OCI-M2 (cell line): Measurements from ENCODE around the gene RIPOR2.
"Not testable (repeated sequence)": the region's sequence is repeated elsewhere in the genome, so short reads cannot be mapped to it uniquely, and the experiment has no call there.

Experiments
- DNase-seq: peaks from one replicate; lab custom pipeline; 2025; ENCODE audit not compliant: unreplicated experiment; lab: John Stamatoyannopoulos, UW

RIPOR2 gene

GRCh38 chr6:24879351-24879750 is 56.4 kb downstream of the RIPOR2 start:
- no peak for DNase-seq

DNA sequence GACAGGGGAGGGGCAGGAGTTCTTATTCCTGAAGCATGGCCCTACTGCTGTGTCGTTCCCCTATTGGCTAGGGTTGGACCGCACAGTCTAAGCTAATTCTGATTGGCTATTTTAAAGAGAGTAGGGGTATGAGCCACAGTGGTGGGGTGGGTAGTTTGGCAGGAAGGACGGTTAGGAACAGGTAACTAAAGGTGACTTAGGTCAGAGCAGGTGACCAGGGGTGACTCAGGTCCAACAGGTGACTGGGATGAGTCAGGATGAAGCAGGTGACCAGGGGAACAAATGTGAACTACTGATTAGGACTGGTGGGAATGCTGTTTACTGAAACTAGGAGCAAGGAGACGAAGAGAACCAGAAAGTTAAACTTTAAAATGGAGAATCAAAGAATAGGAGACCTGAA is 58.0 kb downstream of the RIPOR2 start:
- not testable (repeated sequence) for DNase-seq

DNA sequence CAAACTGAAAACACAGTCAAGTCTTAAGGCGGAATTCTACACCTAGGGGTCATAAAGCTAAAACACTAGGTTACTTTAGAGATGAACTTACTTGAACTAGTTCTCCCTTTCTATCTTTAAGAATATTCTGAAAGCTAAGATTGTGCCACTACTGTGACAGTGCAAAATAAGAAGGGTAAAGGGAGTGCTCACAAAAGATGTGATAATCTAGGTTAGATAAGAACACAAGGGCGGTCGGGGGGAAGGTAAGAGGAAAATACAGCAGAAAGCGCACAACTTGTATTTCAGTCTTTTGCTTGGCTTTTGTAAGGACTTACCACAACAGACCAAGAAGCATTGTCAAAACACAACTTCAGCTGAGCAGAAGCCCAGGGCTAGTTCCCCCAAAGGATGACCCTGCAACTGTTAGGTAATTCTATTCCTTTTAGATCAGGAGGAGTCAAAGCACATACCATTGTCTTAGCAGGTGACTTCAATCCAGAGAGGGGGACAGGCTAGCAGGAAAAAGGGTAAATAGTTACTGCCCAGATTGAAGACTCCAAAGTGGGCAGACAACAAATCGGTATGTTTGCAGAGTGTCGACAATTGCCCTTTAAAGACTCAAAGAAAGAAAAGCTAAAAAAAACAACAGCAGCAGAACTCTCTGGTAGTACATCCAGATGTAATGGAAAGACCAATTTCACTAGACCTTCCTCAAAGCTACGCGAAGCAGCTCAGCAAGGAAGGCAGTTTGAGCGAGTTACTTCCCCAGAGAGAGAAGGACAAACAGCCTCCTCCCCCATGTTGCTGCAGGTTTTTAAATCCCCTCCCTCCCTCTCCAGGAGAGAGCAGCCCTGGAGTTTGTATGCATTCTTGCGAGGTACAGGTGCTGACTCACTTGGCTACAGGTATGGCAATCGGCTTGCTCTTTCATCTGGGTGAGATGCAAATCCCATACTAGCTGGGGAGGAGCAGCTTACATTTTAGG is 59.0 kb downstream of the RIPOR2 start:
- no peak for DNase-seq

GRCh38 chr6:24875534-24875901 is 60.2 kb downstream of the RIPOR2 start:
- no peak for DNase-seq

DNA sequence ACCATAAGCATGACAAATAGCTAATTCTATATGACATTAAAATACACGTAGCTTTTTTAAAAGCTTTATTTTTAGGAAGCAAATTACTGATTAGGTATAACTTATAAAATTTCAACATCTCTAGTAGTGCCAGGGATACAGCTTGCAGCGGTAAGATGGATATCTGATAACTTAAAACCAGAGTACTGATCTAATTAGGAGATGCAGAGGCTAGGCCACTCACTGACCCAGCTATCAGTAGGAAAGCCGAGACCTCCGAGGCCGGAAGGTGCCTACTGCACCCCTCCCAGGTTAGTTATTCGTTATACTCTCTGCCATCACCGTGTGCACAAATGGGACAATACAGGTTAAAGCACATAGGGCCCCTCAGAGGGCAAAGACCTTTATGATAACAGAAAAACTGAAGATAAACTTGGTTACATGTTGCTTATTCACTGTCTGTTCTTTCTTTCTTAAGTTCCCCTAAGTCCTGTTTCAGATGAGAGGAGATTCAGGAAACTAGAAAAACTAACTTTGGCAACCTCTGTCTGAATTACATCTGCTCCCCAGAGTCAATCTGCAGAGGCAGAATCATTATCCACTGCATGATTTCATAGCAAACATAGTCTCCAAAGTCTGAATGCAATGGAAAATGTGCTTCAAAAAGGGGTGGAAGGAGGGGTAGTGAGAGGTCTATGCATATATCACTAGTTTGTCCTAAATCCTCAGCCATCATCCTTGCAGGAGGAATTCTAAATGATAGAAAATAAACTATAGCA is 60.8 kb downstream of the RIPOR2 start:
- DNase-seq = no peak

- DNase-seq = no peak
These were observed 61.6 kb downstream of the RIPOR2 start for GRCh38 chr6:24874128-24874527.

GRCh38 chr6:24872779-24873178 is 63.0 kb downstream of the RIPOR2 start:
- no peak for DNase-seq

DNA sequence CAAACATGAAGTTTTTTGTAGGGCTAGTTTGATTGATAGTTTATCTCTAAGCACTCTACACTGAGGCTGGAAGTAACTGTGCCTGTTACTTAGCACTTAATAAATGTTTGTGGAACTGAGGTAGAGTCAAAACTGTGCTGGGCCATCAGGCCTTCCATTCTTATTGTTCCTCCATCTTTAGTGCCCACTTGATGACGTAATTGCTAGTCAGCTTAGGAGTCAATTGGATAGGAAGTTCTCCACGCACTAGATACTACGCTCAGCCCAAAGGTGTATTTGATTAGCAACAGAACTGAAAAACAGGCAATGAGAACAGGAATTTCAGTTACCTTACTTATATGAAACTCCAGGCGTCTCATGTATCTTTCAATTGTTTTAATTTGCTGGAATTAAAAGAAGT is 67.0 kb downstream of the RIPOR2 start:
- DNase-seq = no peak

DNA sequence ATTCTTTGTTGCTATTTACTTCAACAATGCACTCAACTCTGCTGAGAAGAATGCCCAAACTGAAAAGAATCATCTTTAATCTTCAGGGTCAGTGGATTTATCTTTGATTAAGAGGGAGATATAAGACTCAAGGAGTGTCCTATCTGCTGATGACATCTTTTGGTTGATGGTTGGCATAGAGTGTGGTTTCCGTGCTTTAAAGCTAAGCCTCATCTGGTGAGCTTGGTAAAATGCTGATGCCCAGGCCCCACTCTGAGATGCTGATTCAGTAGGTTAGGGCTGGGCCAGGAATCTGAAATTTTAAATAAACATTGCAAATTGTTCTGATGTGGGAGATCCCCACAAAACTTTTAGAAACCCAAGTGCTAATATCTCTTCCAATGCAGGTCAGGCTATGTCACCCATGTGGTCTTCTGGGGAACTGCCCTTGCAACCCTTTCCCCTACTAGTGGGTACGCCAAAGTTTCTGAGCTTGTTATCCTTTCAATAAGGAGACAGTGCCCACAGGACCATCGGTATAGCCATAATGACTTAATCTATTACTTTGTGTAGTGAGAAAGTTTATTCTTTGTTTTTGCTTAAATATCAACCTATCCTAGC is 68.6 kb downstream of the RIPOR2 start:
- no peak for DNase-seq

DNA sequence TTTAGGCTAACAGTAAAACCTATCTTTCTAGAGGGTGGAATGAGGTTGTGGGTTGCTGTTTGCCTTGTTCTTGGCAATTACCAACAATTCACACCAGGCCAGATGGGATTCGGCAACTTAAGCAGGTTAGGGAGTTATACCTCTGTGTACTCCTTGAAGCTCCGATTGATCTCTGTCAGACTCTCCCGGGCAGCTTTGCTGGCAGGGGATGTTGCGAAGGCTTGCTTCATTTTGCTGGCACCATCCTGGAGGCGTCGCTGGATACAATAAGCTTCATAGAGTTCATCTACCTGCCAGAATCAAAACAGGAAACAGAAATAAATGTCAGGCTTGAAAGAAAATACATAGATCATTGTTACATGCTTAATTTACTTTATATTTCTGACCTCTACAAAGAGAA is 70.6 kb downstream of the RIPOR2 start:
- no peak for DNase-seq

DNA sequence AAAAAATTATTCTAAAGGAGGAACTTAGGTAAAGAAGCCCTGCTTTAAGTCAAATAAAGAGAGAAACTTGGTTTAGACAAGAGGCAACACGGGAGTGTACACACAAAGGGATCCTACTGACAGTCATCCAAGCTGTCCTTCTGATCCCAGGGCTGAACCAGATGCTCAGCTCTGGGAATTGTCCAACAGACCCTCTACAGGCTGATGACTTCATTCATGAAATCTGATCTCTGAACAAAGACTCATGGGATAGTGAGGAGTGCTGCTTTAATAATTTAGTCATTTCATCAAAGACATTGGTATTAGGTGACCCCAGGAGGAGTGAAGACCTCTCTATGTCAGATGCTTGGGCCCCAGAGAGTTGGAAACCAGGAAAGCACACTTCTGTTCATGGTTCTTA is 71.4 kb downstream of the RIPOR2 start:
- DNase-seq = no peak

- DNase-seq = no peak
These were observed 73.8 kb downstream of the RIPOR2 start for GRCh38 chr6:24861934-24862333.

DNA sequence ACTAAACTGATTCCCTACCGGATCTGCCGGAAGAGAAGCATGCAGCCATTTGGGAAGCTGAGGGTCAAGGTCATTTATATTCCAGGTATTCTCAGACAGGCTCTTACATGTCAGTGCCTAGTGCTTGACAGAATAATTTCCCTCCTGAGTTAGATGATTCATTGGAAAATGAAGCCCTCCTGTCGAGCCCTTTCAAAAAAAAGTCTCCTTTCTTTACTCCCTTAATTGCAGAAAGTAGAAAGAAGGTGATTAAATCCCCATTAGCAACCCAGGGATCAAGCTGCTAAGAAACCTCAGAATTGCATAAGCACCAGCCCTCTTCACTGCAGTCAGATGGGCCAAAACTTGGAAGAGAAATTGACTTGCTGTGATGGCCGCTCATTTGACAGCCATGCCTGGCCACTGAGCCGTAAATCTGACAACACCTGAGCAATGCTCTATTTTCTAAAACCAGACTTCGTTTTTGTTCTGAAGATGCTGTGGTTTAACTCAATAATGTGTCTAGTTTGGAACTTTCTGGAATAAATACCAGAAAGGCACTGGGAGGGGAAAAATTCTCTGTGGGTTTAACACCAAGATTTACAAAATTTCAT is 76.1 kb downstream of the RIPOR2 start:
- no peak for DNase-seq

DNA sequence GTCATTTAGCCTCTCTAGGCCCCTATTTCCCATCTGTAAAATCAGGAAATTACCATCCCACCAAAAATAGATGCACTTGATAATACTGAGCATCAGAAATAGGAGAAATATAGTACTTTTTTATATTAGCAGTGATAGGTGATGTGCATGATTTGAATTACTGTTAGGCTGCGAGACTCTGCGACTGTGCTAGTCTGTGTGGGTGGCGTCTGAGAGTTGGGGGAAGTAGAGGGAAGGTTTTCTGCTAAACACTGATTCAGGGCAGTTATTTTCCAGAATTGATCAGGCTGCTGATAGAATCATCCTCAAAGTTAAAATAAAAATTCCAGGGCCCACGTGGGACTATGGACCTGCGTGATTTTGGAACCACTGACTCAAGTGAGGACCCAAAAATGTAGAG is 76.6 kb downstream of the RIPOR2 start:
- DNase-seq = no peak

- peak; percentile 50 for DNase-seq
These were observed 77.5 kb downstream of the RIPOR2 start for GRCh38 chr6:24858177-24858653.

DNA sequence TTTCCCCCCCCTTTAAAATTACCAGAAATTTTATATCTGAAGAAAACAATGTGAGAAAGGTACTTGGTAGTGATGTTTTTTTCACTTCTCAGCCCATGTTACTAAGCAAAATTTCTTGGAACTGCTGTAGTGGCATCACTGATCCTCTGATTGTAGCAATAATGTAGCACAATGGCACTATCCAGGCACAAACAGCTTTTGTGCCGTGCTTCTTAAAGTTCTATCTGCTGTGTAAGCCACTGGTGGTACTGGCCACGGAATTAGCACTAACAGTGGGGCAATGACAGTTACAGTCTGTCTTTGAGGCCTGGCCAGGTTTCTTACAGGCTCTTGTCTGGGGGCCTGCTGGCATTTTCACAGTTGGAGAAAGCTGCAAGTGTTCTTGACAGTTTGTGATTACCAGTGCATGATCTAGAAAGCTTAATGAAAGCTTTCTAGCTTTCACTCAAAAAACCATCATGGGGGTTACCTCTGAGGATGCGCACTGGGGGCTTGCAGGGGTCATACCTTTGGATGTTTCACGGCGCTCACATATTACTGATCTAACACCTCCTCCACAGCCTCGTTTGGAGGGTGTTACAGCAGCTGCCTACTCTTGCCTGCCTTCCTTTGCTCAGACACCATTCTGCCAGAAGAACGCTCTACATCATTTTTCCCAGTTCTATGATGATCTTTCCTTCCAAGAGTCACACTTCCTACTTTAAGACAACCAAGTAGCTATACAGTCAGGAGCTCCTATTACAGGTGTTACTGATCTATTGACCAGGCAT is 78.7 kb downstream of the RIPOR2 start:
- no peak for DNase-seq

DNA sequence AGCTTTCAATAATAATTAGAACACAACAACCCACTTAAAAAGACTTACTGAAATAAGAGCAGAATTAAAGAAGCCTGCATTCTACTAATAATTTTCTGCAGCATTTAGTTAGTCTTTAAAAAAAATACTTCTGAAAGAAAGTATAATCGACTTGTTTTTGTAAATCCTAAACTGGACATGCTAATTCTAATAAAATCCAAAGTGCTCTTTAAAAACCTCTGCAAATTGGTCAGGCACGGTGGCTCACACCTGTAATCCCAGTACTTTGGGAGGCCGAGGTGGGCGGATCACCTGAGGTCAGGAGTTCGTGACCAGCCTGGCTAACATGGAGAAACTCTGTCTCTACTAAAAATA is 79.5 kb downstream of the RIPOR2 start:
- DNase-seq = no peak

DNA sequence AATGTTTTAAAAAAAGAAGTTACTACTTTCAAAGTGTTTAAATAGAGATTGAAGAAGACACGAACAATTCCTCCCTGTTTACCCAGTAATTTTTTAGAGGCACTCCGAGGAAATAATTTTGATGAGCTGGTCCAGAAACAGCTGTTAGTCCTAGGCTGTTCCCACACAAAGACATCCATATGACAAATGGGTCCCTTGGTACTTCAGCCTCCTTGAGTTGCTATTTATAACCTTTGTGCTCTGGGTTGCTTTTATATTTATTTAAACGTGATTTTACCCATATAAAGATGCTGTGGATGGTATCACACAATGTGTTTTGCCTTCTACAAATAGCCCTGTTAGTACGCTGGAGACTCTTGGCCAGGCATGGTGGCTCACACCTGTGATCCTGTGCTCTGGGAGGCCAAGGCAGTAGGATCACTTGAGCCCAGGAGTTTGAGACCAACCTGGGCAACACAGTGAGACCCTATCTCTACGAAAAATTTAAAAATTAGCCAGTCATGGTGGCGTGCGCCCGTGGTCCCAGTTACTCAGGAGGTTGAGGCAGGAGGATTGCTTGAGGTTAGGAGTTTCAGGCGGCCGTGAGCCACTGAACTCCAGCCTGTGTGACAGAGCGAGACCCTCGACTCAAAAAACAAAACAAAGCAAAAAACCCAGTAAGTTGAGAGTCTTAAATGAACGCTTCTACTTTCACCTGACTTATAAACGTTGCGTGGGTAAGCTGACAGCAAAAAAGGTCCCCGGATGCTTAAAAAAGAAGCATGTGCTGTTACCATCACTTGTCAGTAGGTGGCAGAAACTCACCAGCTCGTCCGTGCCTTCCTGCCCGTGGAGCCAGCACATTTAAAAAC is 80.1 kb downstream of the RIPOR2 start:
- DNase-seq = peak; percentile 39

GRCh38 chr6:24854077-24854666 is 81.6 kb downstream of the RIPOR2 start:
- DNase-seq = no peak
